PC-9 (cell line): Measurements from ENCODE around the gene DLGAP3. TPM values are rescaled to one million over a fixed set of nuclear protein-coding genes. Genes with fewer than 3 reads are reported as not detected.

Experiments used
- BruUV-seq: library from RNA; stranded (reverse); fragments of 400-500 nt; replicated peaks from 2 replicates; lab custom pipeline; 2021; lab: Mats Ljungman, UMichigan
- CTCF ChIA-PET: fragments of 300-600 bp; sonication (Branson Sonifier 250); formaldehyde crosslinking; loops from one replicate; lab custom pipeline; 2022; ENCODE audit warnings: antibody characterized with exemption; lab: Charles Lee
- POLR2A ChIA-PET: fragments of 300-600 bp; sonication (Branson Sonifier 250); formaldehyde crosslinking; loops from one replicate; lab custom pipeline; 2022; ENCODE audit warnings: antibody characterized with exemption; ENCODE audit not compliant: unreplicated experiment; lab: Charles Lee
- DNase-seq, 2 experiments: peaks; one replicate each; pipeline versions ENCODE4 v3.0.0 to v3.0.0-alpha.2; 2015 to 2022; ENCODE audit warnings: mixed read lengths in 1 of 2
- H2AFZ ChIP-seq: fragments of 200-600 bp; sonication (generic); 2 replicates; pipeline ENCODE4 v1.8.1; 2017; ENCODE audit warnings: antibody characterized with exemption
- H3F3A ChIP-seq: fragments of 200-600 bp; sonication (generic); 2 replicates; pipeline ENCODE4 v1.8.1; 2017; ENCODE audit warnings: antibody characterized with exemption, mild to moderate bottlenecking, low read depth; ENCODE audit not compliant: insufficient read depth
- H3K27ac ChIP-seq: fragments of 200-600 bp; sonication (generic); 2 replicates; pipeline ENCODE4 v1.6.1; 2016; ENCODE audit warnings: mixed run types
- H3K27me3 ChIP-seq: fragments of 200-600 bp; sonication (generic); 2 replicates; pipeline ENCODE4 v1.6.1; 2016; ENCODE audit warnings: low read depth, mixed run types; ENCODE audit not compliant: insufficient read depth
- H3K36me3 ChIP-seq: fragments of 200-600 bp; sonication (generic); 2 replicates; pipeline ENCODE4 v1.6.1; 2016; ENCODE audit warnings: low read depth, mixed run types
- H3K4me1 ChIP-seq: fragments of 200-600 bp; sonication (generic); replicated peaks from 2 replicates; pipeline ENCODE4 v1.6.1; 2016; ENCODE audit warnings: mixed run types; ENCODE audit not compliant: insufficient read depth
- H3K4me2 ChIP-seq: fragments of 200-600 bp; sonication (generic); 2 replicates; pipeline ENCODE4 v1.6.1; 2017; ENCODE audit warnings: mixed run types
- H3K4me3 ChIP-seq: fragments of 200-600 bp; sonication (generic); 2 replicates; pipeline ENCODE4 v1.6.1; 2016; ENCODE audit warnings: mixed run types
- H3K79me2 ChIP-seq: fragments of 200-600 bp; sonication (generic); 2 replicates; pipeline ENCODE4 v1.6.1; 2017; ENCODE audit warnings: low read depth, mixed run types
- H3K9me2 ChIP-seq: fragments of 200-600 bp; sonication (generic); 2 replicates; pipeline ENCODE4 v1.8.1; 2017; ENCODE audit warnings: mild to moderate bottlenecking; ENCODE audit not compliant: insufficient read depth
- H3K9me3 ChIP-seq: fragments of 200-600 bp; sonication (generic); 2 replicates; pipeline ENCODE4 v1.8.1; 2016; ENCODE audit warnings: low read depth; ENCODE audit not compliant: insufficient read depth
- H4K20me1 ChIP-seq: fragments of 200-600 bp; sonication (generic); 2 replicates; pipeline ENCODE4 v1.8.1; 2017; ENCODE audit not compliant: insufficient read depth
- EZH2 ChIP-seq: fragments of 200-600 bp; sonication (generic); IDR thresholded peaks from 2 replicates; pipeline ENCODE4 v1.8.0; 2017; ENCODE audit warnings: antibody characterized with exemption, low read depth
- intact Hi-C: fragments of 100-400 bp; cut with micrococcal nuclease; formaldehyde crosslinking; loops from one replicate; pipeline ENCODE4 v1.10.0; 2022; ENCODE audit not compliant: unreplicated experiment
- total RNA-seq: library from RNA; stranded (reverse); gene quantifications from 2 replicates; pipeline ENCODE4 v1.2.3, GENCODE V29; 2021
- TF ChIP-seq, protein P1 (sequence below): fragments of 200-600 bp; sonication (generic); conservative IDR thresholded peaks from 2 replicates; pipeline ENCODE4 v1.6.1; 2017; ENCODE audit warnings: mixed run types, antibody characterized with exemption, mild to moderate bottlenecking, moderate library complexity

Gene DLGAP3
- total RNA-seq, 1 experiment from 2014 or later, result not detected

DNA sequence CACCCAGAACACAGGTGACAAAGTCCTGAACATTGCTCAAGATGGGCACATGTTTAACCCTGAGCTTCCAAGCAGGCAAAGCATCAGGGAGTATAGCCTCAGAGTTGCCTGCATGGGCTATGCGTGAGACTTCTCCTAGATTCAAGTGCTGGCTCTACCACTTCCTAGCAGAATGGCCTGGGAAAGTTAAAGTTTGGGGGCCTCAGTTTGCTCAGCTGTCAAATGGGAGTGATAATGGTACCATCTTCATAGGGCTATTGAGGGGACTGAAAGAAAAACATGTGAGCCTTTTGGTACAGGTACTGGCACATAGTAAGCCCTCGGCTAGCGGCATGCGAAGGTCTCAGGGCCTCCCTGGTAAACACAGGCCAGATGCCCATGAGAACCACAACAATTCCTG, 41.9 kb downstream of the DLGAP3 start:
- no peak overlapping the region for H3K4me2 ChIP-seq
- TF ChIP-seq, protein P1, sequence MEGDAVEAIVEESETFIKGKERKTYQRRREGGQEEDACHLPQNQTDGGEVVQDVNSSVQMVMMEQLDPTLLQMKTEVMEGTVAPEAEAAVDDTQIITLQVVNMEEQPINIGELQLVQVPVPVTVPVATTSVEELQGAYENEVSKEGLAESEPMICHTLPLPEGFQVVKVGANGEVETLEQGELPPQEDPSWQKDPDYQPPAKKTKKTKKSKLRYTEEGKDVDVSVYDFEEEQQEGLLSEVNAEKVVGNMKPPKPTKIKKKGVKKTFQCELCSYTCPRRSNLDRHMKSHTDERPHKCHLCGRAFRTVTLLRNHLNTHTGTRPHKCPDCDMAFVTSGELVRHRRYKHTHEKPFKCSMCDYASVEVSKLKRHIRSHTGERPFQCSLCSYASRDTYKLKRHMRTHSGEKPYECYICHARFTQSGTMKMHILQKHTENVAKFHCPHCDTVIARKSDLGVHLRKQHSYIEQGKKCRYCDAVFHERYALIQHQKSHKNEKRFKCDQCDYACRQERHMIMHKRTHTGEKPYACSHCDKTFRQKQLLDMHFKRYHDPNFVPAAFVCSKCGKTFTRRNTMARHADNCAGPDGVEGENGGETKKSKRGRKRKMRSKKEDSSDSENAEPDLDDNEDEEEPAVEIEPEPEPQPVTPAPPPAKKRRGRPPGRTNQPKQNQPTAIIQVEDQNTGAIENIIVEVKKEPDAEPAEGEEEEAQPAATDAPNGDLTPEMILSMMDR, result no peak
- no peak for TF ChIP-seq EZH2
- intact Hi-C loops, result no loop called here
- H3K79me2 ChIP-seq, result no peaks in the 10 kb centered on the region
- no peaks in the 10 kb centered on the region for H3K36me3 ChIP-seq
- H3K27me3 ChIP-seq, result peaks cover 60% of the 10 kb centered on the region
- H3K4me1 ChIP-seq, result no peaks in the 10 kb centered on the region
- no peak for DNase-seq
- H4K20me1 ChIP-seq, result no peaks in the 10 kb centered on the region
- ChIA-PET POLR2A (no interaction called here), CTCF (no interaction called here)
- BruUV-seq, result no TSS peak
- no peaks in the 10 kb centered on the region for H3K9me2 ChIP-seq
- no peak overlapping the region for H3K4me3 ChIP-seq
- H2AFZ ChIP-seq, result no peak overlapping the region
- H3K9me3 ChIP-seq, result no peaks in the 10 kb centered on the region
- H3F3A ChIP-seq, result no peaks in the 10 kb centered on the region
- H3K27ac ChIP-seq, result no peak overlapping the region

DNA sequence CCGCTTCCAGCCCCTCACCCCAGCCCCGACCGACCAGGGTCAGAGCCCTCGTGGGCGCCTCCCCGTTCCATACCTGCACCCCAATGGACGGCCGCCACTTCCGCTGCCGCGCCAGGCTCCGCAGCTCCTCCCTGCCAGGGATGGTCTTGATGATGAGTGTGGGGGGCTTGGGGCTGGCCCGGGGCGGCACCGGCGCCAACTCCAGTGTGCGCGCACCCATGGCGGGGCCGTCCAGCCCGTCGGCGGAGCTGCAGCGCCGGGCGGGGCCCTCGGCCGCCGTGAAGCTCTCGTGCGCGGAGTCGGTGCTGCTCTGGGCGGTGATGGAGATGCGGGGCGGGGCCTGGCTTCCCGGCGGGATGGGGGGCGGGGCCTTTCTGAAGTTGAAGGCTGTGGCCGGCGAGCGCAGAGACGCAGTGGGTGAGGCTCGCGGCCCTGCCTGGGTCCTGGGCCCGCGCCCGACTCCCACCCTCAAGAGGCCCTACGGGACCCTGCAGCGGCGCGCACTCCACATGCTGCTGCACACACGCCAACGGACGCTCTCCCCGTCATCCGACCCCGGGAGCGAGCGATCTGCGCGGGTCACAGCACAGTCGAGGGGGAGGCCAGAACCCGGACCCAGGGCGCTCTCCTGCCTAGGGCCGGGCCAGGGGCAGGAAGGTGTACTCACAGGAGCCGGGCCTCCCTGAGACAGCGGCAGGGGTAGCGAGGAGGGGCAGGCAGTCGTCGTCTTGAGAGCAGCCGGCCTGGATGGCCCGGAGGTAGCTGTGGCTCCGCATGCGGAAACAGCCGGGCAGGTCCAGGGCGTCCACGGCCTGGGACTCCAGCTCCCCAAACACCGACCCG, 43.8 kb downstream of the DLGAP3 start:
- H3K4me1 ChIP-seq, result no peaks in the 10 kb centered on the region
- intact Hi-C loops, result no loop called here
- DNase-seq, result no peak
- H3K9me3 ChIP-seq, result no peaks in the 10 kb centered on the region
- TF ChIP-seq EZH2, result no peak
- TF ChIP-seq, protein P1, result no peak
- H4K20me1 ChIP-seq, result no peaks in the 10 kb centered on the region
- no peaks in the 10 kb centered on the region for H3K36me3 ChIP-seq
- H3K9me2 ChIP-seq, result no peaks in the 10 kb centered on the region
- H3K27me3 ChIP-seq, result peaks cover 56% of the 10 kb centered on the region
- CTCF ChIA-PET, result interaction anchor here (0.5 kb wide), 1 partner anchor 270 kb away, joined by 6 read pairs; no protein-coding TSS in a partner anchor
- H3K4me2 ChIP-seq, result no peak overlapping the region
- no TSS peak for BruUV-seq
- H3K4me3 ChIP-seq, result no peak overlapping the region
- H2AFZ ChIP-seq, result no peak overlapping the region
- no peak overlapping the region for H3K27ac ChIP-seq
- H3F3A ChIP-seq, result no peaks in the 10 kb centered on the region
- POLR2A ChIA-PET, result no interaction called here
- H3K79me2 ChIP-seq, result no peaks in the 10 kb centered on the region

DNA sequence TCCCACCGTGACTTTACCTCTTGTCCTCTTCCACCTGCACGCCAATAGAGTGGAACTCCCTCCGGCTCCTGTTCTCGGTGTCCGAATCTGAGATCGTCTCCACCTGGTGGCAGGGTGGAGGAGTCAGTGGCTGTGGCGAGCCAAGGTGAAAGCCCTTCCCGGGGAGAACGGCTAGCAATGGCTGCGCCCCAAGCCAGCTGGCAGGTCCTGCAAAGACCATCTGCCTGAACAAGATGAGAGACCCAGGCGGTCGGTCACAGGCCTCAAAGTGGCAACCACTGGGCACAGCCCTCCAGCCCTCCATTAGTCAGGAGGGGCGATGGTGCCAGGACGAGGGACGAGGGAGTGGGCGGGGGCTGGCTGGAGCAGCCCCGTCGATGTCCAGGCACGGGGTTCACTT, 44.5 kb downstream of the DLGAP3 start:
- no peak for TF ChIP-seq EZH2
- TF ChIP-seq, protein P1, result no peak
- DNase-seq, result no peak
- POLR2A ChIA-PET, result no interaction called here
- CTCF ChIA-PET, result no interaction called here
- Histone ChIP-seq H3K79me2 (no peaks in the 10 kb centered on the region), H4K20me1 (no peaks in the 10 kb centered on the region), H3K4me3 (no peak overlapping the region), H2AFZ (no peak overlapping the region), H3K9me3 (no peaks in the 10 kb centered on the region), H3F3A (no peaks in the 10 kb centered on the region), H3K36me3 (no peaks in the 10 kb centered on the region), H3K4me1 (no peaks in the 10 kb centered on the region), H3K27me3 (peaks cover 56% of the 10 kb centered on the region), H3K27ac (no peak overlapping the region), H3K4me2 (no peak overlapping the region), H3K9me2 (no peaks in the 10 kb centered on the region)
- intact Hi-C loops, result no loop called here
- BruUV-seq, result no TSS peak
